ENCODE results near the gene BDP1. TPM values are rescaled to one million over a fixed set of nuclear protein-coding genes. Genes with fewer than 3 reads are reported as not detected.

Gene BDP1
- total RNA-seq, 1 experiment from 2014 or later, result 22.0 TPM

- DNase-seq (ENCODE audit: low read depth, low spot score) (no peak), ATAC-seq (no peak)
- Histone ChIP-seq H3K9me3 (ENCODE audit: control insufficient read depth in 1 of 2, insufficient read depth in 1 of 2, low read depth in 1 of 2, low read length in 2 of 2) (no peaks in the 10 kb centered on the region), H3K27ac (ENCODE audit: low read depth, low read length) (no peak overlapping the region), H2AFZ (ENCODE audit: low read depth, low read length, poor library complexity, severe bottlenecking) (no peak overlapping the region), H3K4me3 (replicated peaks in 1 of 2; ENCODE audit: low read depth in 1 of 2, low read length in 2 of 2) (no peak overlapping the region), H3K9me2 (ENCODE audit: insufficient read depth) (no peaks in the 10 kb centered on the region), H3K79me2 (ENCODE audit: insufficient read depth, low read length) (no peaks in the 10 kb centered on the region; the same call in 1 of the 2 replicates), H3K4me1 (ENCODE audit: control insufficient read depth in 1 of 2, insufficient read depth in 2 of 2, low read length in 2 of 2) (no peaks in the 10 kb centered on the region), H3K9ac (ENCODE audit: low read length) (no peak overlapping the region), H3K4me2 (ENCODE audit: low read length) (no peak overlapping the region), H4K20me1 (ENCODE audit: insufficient read depth) (peaks cover 5% of the 10 kb centered on the region; the same call in 1 of the 2 replicates), H3K36me3 (ENCODE audit: control insufficient read depth in 1 of 2, insufficient read depth in 2 of 2, low read length in 2 of 2) (peaks cover 0 to 8% of the 10 kb centered on the region in 2 experiments; a peak in 1 of 4 replicates), H3K27me3 (ENCODE audit: insufficient read depth, low read length) (no peaks in the 10 kb centered on the region)
- no peak for TF ChIP-seq JUND (IDR thresholded peaks at IDR 0.05)
- no peak for TF ChIP-seq ZNF274 (IDR thresholded peaks at IDR 0.05; ENCODE audit: low read depth, low read length)
- no peak for TF ChIP-seq CTCF (IDR thresholded peaks at IDR 0.05 in 2 of 3, conservative IDR thresholded peaks at IDR 0.05 in 1 of 3; ENCODE audit: borderline replicate concordance in 1 of 3, insufficient read depth in 1 of 3, low read depth in 2 of 3, low read length in 2 of 3)
- TF ChIP-seq RAD21 (IDR thresholded peaks at IDR 0.05; ENCODE audit: low read depth), result no peak
- TF ChIP-seq POLR2A (IDR thresholded peaks at IDR 0.05; ENCODE audit: borderline replicate concordance, extremely low read depth, insufficient read depth, insufficient read length), result no peak
- TF ChIP-seq, protein P1, sequence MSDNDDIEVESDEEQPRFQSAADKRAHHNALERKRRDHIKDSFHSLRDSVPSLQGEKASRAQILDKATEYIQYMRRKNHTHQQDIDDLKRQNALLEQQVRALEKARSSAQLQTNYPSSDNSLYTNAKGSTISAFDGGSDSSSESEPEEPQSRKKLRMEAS (IDR thresholded peaks at IDR 0.05), result no peak
- TF ChIP-seq, protein P2, sequence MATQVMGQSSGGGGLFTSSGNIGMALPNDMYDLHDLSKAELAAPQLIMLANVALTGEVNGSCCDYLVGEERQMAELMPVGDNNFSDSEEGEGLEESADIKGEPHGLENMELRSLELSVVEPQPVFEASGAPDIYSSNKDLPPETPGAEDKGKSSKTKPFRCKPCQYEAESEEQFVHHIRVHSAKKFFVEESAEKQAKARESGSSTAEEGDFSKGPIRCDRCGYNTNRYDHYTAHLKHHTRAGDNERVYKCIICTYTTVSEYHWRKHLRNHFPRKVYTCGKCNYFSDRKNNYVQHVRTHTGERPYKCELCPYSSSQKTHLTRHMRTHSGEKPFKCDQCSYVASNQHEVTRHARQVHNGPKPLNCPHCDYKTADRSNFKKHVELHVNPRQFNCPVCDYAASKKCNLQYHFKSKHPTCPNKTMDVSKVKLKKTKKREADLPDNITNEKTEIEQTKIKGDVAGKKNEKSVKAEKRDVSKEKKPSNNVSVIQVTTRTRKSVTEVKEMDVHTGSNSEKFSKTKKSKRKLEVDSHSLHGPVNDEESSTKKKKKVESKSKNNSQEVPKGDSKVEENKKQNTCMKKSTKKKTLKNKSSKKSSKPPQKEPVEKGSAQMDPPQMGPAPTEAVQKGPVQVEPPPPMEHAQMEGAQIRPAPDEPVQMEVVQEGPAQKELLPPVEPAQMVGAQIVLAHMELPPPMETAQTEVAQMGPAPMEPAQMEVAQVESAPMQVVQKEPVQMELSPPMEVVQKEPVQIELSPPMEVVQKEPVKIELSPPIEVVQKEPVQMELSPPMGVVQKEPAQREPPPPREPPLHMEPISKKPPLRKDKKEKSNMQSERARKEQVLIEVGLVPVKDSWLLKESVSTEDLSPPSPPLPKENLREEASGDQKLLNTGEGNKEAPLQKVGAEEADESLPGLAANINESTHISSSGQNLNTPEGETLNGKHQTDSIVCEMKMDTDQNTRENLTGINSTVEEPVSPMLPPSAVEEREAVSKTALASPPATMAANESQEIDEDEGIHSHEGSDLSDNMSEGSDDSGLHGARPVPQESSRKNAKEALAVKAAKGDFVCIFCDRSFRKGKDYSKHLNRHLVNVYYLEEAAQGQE (IDR thresholded peaks at IDR 0.05; ENCODE audit: low read depth), result no peak
- no peak for TF ChIP-seq POLR2AphosphoS5 (IDR thresholded peaks at IDR 0.05; ENCODE audit: low read depth, low read length)
- TF ChIP-seq SIN3A (IDR thresholded peaks at IDR 0.05; ENCODE audit: low read depth), result no peak
- no peak for TF ChIP-seq FOSL1 (IDR thresholded peaks at IDR 0.05; ENCODE audit: low read depth)
- RAD21 ChIA-PET (ENCODE audit: low non-redundant PET in 1 of 2, low total read pairs in 2 of 2, uncharacterized antibody in 2 of 2, unreplicated experiment in 2 of 2), result no interaction called here
- POLR2A ChIA-PET, result no interaction called here
- intact Hi-C loops (cut with micrococcal nuclease), result no loop called here
- CTCF ChIA-PET, result no interaction called here
- no TSS peak for BruUV-seq (replicated peaks)
Observed at GRCh38 chr5:71529682-71530081, 74.2 kb downstream of the BDP1 start.
